ENCODE measurements around the gene FAM107B.
"Not testable (repeated sequence)": the region's sequence is repeated elsewhere in the genome, so short reads cannot be mapped to it uniquely, and the experiment has no call there.

The FAM107B gene

DNA sequence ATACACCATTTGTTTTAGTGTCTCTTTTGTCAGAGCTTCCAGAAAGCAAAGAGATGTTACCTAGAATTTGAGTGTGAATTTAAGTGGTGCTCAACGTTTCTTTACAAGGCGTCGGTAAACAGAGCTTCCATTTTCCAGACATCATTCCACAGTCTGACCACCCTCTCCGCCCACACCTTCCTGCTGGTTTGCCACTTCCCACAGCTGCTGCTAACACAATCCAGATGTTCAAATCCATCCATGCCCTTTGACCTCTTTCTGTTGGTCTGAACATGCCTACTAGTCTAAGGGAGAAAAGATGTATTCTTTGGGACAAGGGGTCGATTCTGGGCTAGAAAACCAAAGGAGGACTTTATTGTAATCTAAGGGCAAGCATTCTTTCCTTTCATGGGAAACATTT lies 86.1 kb downstream of the FAM107B start:
- ChIA-PET CTCF (no interaction called here), POLR2A (no interaction called here)
- no peak for DNase-seq (ENCODE audit: low read depth, low spot score)
- no peak overlapping the region for H3K4me3 ChIP-seq (ENCODE audit: low read depth, low read length)
- TF ChIP-seq, protein P1, sequence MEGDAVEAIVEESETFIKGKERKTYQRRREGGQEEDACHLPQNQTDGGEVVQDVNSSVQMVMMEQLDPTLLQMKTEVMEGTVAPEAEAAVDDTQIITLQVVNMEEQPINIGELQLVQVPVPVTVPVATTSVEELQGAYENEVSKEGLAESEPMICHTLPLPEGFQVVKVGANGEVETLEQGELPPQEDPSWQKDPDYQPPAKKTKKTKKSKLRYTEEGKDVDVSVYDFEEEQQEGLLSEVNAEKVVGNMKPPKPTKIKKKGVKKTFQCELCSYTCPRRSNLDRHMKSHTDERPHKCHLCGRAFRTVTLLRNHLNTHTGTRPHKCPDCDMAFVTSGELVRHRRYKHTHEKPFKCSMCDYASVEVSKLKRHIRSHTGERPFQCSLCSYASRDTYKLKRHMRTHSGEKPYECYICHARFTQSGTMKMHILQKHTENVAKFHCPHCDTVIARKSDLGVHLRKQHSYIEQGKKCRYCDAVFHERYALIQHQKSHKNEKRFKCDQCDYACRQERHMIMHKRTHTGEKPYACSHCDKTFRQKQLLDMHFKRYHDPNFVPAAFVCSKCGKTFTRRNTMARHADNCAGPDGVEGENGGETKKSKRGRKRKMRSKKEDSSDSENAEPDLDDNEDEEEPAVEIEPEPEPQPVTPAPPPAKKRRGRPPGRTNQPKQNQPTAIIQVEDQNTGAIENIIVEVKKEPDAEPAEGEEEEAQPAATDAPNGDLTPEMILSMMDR (IDR thresholded peaks at IDR 0.05; ENCODE audit: insufficient read depth, low read length, missing control alignments): no peak

DNA sequence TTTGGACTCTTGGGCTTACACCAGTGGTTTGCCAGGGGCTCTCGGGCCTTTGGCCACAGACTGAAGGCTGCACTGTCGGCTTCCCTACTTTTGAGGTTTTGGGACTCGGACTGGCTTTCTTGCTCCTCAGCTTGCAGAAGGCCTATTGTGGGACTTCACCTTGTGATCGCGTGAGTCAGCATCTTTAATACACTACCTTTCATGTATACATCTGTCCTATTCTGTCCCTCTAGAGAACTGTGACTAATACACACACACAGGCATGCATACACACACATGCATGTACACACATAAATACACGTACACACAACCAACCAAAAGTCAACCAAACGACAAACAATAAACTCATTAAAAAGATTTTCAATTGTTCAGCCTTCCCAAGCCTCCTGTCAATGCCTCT lies 86.5 kb downstream of the FAM107B start:
- POLR2A ChIA-PET: interaction anchor here (0.7 kb wide), 1 partner anchor 1937 kb away, joined by 3 read pairs; no protein-coding TSS in a partner anchor
- DNase-seq (ENCODE audit: low read depth, low spot score); CTCF ChIA-PET; H3K4me3 ChIP-seq (ENCODE audit: low read depth, low read length): not testable (repeated sequence)

DNA sequence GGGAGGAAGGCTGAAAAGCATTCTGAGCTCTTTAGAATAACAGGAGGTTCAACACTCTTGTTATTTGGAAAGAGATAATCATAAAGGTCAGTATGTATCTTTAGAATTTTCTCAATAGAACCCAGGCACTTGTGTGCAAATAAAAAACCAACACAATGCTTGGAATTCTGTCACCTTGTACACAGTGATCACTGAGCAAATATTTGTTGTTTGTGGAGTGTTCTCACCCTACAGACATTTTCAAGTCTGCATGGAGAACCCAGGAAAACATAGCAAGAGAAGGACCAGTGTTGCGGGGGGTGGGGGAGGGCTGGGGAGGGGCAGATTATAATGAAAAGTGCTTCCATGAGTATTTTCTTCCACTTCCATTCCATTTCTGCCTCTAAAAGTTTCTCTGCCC lies 87.4 kb downstream of the FAM107B start:
- H3K4me3 ChIP-seq (ENCODE audit: low read depth, low read length): no peak overlapping the region
- ChIA-PET POLR2A (interaction anchor here (0.7 kb wide), 1 partner anchor 1936 kb away, joined by 3 read pairs; no protein-coding TSS in a partner anchor), CTCF (no interaction called here)
- TF ChIP-seq, protein P1 (IDR thresholded peaks at IDR 0.05; ENCODE audit: insufficient read depth, low read length, missing control alignments): no peak
- no peak for DNase-seq (ENCODE audit: low read depth, low spot score)

DNA sequence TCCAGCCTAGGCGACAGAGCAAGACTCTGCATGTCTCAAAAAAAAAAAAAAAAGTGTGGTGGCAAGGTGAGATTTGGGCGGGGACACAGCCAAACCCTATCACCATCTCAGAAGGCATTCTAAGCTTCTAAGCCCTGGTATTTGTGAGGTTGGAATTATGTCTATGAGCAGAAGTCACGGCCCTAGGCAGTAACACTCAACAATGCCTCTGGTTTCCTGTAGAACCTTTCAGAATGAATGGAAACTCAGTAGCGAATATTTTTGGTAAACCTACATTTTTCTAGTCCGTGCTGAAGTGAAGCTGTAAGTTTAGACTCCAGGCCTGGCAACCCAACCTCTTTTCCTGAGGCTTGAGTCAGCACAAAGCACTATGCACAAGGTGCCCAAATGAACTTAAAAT lies 88.3 kb downstream of the FAM107B start:
- TF ChIP-seq, protein P1 (IDR thresholded peaks at IDR 0.05; ENCODE audit: insufficient read depth, low read length, missing control alignments): no peak
- no peak for DNase-seq (ENCODE audit: low read depth, low spot score)
- CTCF ChIA-PET: no interaction called here
- POLR2A ChIA-PET: no interaction called here
- no peak overlapping the region for H3K4me3 ChIP-seq (ENCODE audit: low read depth, low read length)

DNA sequence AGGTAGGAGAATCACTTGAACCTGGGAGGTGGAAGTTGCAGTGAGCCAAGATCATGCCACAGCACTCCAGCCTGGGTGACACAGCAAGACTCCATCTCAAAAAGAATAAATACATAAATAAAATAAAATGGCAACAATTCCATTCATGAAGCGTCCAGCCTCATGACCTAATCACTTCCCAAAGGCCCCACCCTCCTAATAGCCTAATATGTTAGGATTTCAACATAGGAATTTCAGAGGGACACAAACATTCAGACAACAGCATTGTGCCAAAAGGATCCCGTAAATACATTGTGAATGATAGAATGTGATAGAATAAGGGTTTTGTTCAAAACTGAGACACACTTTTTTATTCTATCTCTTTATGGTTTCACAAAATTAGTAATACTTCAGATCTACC lies 90.3 kb downstream of the FAM107B start:
- TF ChIP-seq, protein P1 (IDR thresholded peaks at IDR 0.05; ENCODE audit: insufficient read depth, low read length, missing control alignments): no peak

DNA sequence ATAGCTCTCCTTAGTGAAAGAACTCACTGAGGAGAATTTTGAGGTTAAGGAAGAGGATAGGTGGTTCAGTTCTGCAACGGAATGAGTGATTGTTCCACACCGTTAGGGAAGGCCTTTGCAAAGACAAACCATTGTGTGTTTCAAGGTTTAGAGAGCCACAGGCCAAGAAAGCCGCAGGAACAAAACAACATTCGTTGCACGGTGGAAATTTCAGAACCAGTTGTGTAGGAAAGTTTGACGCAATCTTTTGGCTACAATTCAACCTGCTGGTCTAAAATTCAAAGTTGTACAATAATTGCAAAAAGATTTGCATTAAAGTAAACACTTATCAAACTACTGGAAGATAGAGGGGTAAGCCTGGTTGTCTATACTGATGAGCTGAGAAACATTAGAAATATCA lies 91.4 kb downstream of the FAM107B start:
- POLR2A ChIA-PET: no interaction called here
- no peak overlapping the region for H3K4me3 ChIP-seq (ENCODE audit: low read depth, low read length)
- TF ChIP-seq, protein P1 (IDR thresholded peaks at IDR 0.05; ENCODE audit: insufficient read depth, low read length, missing control alignments): no peak
- no peak for DNase-seq (ENCODE audit: low read depth, low spot score)
- CTCF ChIA-PET: no interaction called here

More for the DNA sequence above, 90.3 kb downstream of the FAM107B start:
- ChIA-PET CTCF (no interaction called here), POLR2A (no interaction called here)
- DNase-seq (ENCODE audit: low read depth, low spot score): no peak
- H3K4me3 ChIP-seq (ENCODE audit: low read depth, low read length): no peak overlapping the region

DNA sequence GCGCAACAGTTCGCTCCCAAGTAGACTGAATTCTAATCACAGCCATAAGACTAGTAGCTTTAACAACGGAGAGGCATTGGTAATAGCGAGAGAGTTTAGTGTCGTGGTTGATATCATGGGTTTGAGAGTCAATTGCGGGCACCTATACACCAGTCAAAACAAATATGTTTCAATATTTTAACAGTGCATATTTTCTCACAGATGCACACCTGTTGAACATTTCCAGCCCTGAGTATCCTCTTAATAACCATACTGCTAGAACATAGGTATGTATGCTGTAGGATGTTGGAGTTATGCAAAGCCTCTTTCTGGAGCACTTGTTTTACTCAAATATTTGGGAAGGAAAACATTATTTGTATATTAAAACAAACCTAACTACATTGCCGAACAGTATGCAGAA lies 92.9 kb downstream of the FAM107B start:
- no peak overlapping the region for H3K4me3 ChIP-seq (ENCODE audit: low read depth, low read length)
- TF ChIP-seq, protein P1 (IDR thresholded peaks at IDR 0.05; ENCODE audit: insufficient read depth, low read length, missing control alignments): no peak
- CTCF ChIA-PET: no interaction called here
- POLR2A ChIA-PET: no interaction called here
- no peak for DNase-seq (ENCODE audit: low read depth, low spot score)
